Endothelial cell of umbilical vein (primary cell): Measurements from ENCODE around the gene RAB3GAP2. TPM values are rescaled to one million over a fixed set of nuclear protein-coding genes. Genes with fewer than 3 reads are reported as not detected.

Source experiments
- BruUV-seq: library from RNA; stranded (reverse); fragments of 400-500 nt; replicated peaks from 2 replicates; lab custom pipeline; 2021; lab: Mats Ljungman, UMichigan
- CTCF ChIA-PET: fragments of 300-600, 350-600 bp; sonication (Branson Sonifier 250); formaldehyde crosslinking; loops from one replicate; lab custom pipeline; 2021; ENCODE audit warnings: antibody characterized with exemption, inconsistent platforms; lab: Charles Lee
- POLR2A ChIA-PET: fragments of 300-600, 350-600 bp; sonication (Branson Sonifier 250); formaldehyde crosslinking; loops from one replicate; lab custom pipeline; 2021; ENCODE audit warnings: antibody characterized with exemption, inconsistent platforms; lab: Charles Lee
- DNase-seq: peaks from one replicate; pipeline ENCODE4 v3.0.0-alpha.2; 2011; ENCODE audit warnings: low read depth, low spot score
- FAIRE-seq: peaks from 2 replicates; lab custom pipeline; 2011; peaks lifted over from hg19 to GRCh38; lab: Jason Lieb, UNC
- H2AFZ ChIP-seq: 2 replicates; pipeline ENCODE4 v1.6.0; 2012; ENCODE audit warnings: low read depth, low read length, control low read depth, inconsistent platforms
- H3K27ac ChIP-seq: 2 replicates; pipeline ENCODE4 v1.5.1; 2011; ENCODE audit warnings: low read depth, mild to moderate bottlenecking, control low read depth, low read length, moderate library complexity; ENCODE audit not compliant: insufficient read depth
- H3K27me3 ChIP-seq, 2 experiments: 2 replicates each; pipeline versions ENCODE4 v1.6.0 to v1.6.1; 2011; ENCODE audit warnings: low read length in 2 of 2, mixed read lengths in 1 of 2; ENCODE audit not compliant: control insufficient read depth in 2 of 2, insufficient read depth in 2 of 2
- H3K36me3 ChIP-seq, 2 experiments: 2 replicates in 1 of 2; 3 replicates in 1 of 2; pipeline ENCODE4 v1.5.1; 2011; ENCODE audit warnings: low read length in 2 of 2, mild to moderate bottlenecking in 1 of 2, moderate library complexity in 1 of 2; ENCODE audit not compliant: control insufficient read depth in 2 of 2, insufficient read depth in 2 of 2; ENCODE audit errors: extremely low read depth in 1 of 2
- H3K4me1 ChIP-seq: 3 replicates; pipeline ENCODE4 v1.5.1; 2011; ENCODE audit warnings: mild to moderate bottlenecking, low read length; ENCODE audit not compliant: control insufficient read depth, insufficient read depth; ENCODE audit errors: extremely low read depth
- H3K4me2 ChIP-seq: 2 replicates; pipeline ENCODE4 v1.6.1; 2011; ENCODE audit warnings: low read length, control low read depth, mixed read lengths; ENCODE audit not compliant: insufficient read depth
- H3K4me3 ChIP-seq, 3 experiments: fragments of 200-600 bp in 1 of 3; sonication (generic), shearing (Covaris generic) in 1 of 3; replicated peaks in 1 of 3; 2 replicates each; pipeline ENCODE4 v1.5.1; 2011 to 2016; ENCODE audit warnings: control low read depth in 3 of 3, low read length in 3 of 3, mild to moderate bottlenecking in 2 of 3, inconsistent platforms in 1 of 3, low read depth in 1 of 3, moderate library complexity in 1 of 3; ENCODE audit not compliant: insufficient read depth in 1 of 3
- H3K79me2 ChIP-seq: 2 replicates; pipeline ENCODE4 v1.6.0; 2012; ENCODE audit warnings: low read length, inconsistent platforms; ENCODE audit not compliant: control insufficient read depth, insufficient read depth
- H3K9ac ChIP-seq: replicated peaks from 2 replicates; pipeline ENCODE3; 2011; ENCODE audit warnings: low read length, control low read depth; ENCODE audit not compliant: insufficient read depth; ENCODE audit errors: extremely low read depth
- H3K9me1 ChIP-seq: replicated peaks from 3 replicates; pipeline ENCODE4 v1.6.0; 2011; ENCODE audit warnings: mild to moderate bottlenecking, low read length; ENCODE audit not compliant: control insufficient read depth, insufficient read depth; ENCODE audit errors: extremely low read depth
- H3K9me3 ChIP-seq: replicated peaks from 2 replicates; pipeline ENCODE4 v1.5.1; 2012; ENCODE audit warnings: low read length, inconsistent platforms; ENCODE audit not compliant: control insufficient read depth, insufficient read depth
- H4K20me1 ChIP-seq: replicated peaks from 2 replicates; pipeline ENCODE3; 2011; ENCODE audit warnings: mild to moderate bottlenecking, low read length; ENCODE audit not compliant: control insufficient read depth, insufficient read depth; ENCODE audit errors: extremely low read depth
- EZH2 ChIP-seq: IDR thresholded peaks from 2 replicates; pipeline ENCODE4 v1.6.1; 2012; ENCODE audit warnings: borderline replicate concordance, low read depth, mild to moderate bottlenecking, moderate library complexity, low read length, inconsistent platforms; ENCODE audit not compliant: severe bottlenecking
- FOS ChIP-seq: IDR thresholded peaks from 2 replicates; pipeline ENCODE4 v1.6.1; 2011; ENCODE audit warnings: mild to moderate bottlenecking, low read length, moderate library complexity, borderline replicate concordance; ENCODE audit not compliant: insufficient read depth
- GATA2 ChIP-seq: IDR thresholded peaks from 2 replicates; pipeline ENCODE4 v1.7.0; 2011; ENCODE audit warnings: low read depth, mild to moderate bottlenecking, moderate library complexity, mixed read lengths, low read length; ENCODE audit not compliant: insufficient read length, insufficient read depth
- JUN ChIP-seq: IDR thresholded peaks from 2 replicates; pipeline ENCODE4 v1.6.1; 2011; ENCODE audit warnings: borderline replicate concordance, low read depth; ENCODE audit not compliant: insufficient read length, insufficient read depth
- MYC ChIP-seq: IDR thresholded peaks from one replicate; pipeline ENCODE4 v1.6.1; 2011; ENCODE audit warnings: mild to moderate bottlenecking, low read depth, low read length
- POLR2A ChIP-seq: IDR thresholded peaks from 2 replicates; pipeline ENCODE4 v1.6.1; 2012; ENCODE audit warnings: low read depth, mild to moderate bottlenecking, control low read depth, low read length
- POLR2AphosphoS5 ChIP-seq: IDR thresholded peaks from 2 replicates; pipeline ENCODE4 v1.6.1; 2012; ENCODE audit warnings: low read depth, mild to moderate bottlenecking, control low read depth, low read length, moderate library complexity; ENCODE audit not compliant: insufficient read depth
- dilution Hi-C: fragments of 300-500 bp; cut with MboI; formaldehyde crosslinking; loops from one replicate; pipeline ENCODE4 v1.15.0; 2019; ENCODE audit warnings: low sequenced_read_pairs; ENCODE audit not compliant: extremely low pct_ligation_motif_present
- intact Hi-C: fragments of 100-400 bp; cut with micrococcal nuclease; formaldehyde crosslinking; loops from one replicate; pipeline ENCODE4 v1.10.0; 2022
- polyA plus RNA-seq, 4 experiments: library from polyadenylated mRNA; depleted of rRNA in 3 of 4; stranded (reverse) in 3 of 4; unstranded in 1 of 4; fragments of >200 nt; gene quantifications; 2 replicates each; pipeline versions ENCODE4 v1.2.1 to v1.2.3, GENCODE V29; 2011 to 2012; ENCODE audit warnings: missing spikeins in 1 of 4
- total RNA-seq: library from RNA; stranded (reverse); gene quantifications from 2 replicates; pipeline ENCODE4 v1.2.3, GENCODE V29; 2021
- TF ChIP-seq, protein P1 (sequence below), 2 donors: IDR thresholded peaks; 1 replicate in 1 of 2; 2 replicates in 1 of 2; pipeline ENCODE4 v1.5.1; 2011; ENCODE audit warnings: low read length in 2 of 2, mild to moderate bottlenecking in 2 of 2, moderate library complexity in 2 of 2, control low read depth in 1 of 2, inconsistent platforms in 1 of 2, low read depth in 1 of 2; ENCODE audit not compliant: insufficient read depth in 1 of 2; ENCODE audit errors: extremely low read depth in 1 of 2
- TF ChIP-seq, protein P2 (sequence below): IDR thresholded peaks from 2 replicates; pipeline ENCODE4 v1.6.1; 2011; ENCODE audit not compliant: insufficient read depth, insufficient read length

Gene RAB3GAP2
- total and polyA plus RNA-seq, 2 donors (not counting 3 experiments of a cell fraction or from before 2014, with no cell fraction given), result 11.1 to 37.4 TPM

DNA sequence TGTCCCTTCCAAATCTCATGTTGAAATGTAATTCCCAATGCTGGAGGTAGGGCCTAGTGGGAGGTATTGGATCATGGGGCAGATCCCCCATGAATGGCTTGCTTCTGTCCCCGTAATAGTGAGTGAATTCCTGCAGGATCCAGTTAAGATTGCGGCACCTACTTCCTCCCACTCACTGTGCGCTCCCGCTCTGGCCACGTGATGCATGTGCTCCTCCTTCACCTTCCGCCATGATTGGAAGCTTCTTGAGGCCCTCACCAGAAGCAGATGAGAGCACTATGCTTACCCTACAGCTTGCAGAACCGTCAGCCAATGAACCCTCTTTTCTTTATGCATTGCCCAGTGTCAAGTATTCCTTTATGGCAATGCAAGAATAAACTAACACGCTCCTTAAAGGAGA lies 14.9 kb upstream of the RAB3GAP2 start:
- Histone ChIP-seq H3K9me1 (no peaks in the 10 kb centered on the region), H3K79me2 (no peaks in the 10 kb centered on the region), H4K20me1 (no peaks in the 10 kb centered on the region), H2AFZ (no peak overlapping the region), H3K4me3 (no peak overlapping the region), H3K27me3 (peaks cover 6 to 10% of the 10 kb centered on the region in 2 experiments), H3K36me3 (no peaks in the 10 kb centered on the region), H3K9ac (no peak overlapping the region), H3K9me3 (no peaks in the 10 kb centered on the region), H3K4me2 (no peak overlapping the region), H3K27ac (no peak overlapping the region), H3K4me1 (no peaks in the 10 kb centered on the region)
- DNase-seq, result no peak
- dilution Hi-C loops (no loop called here), intact Hi-C loops (no loop called here)
- CTCF ChIA-PET, result interaction anchor here (1.0 to 1.7 kb wide), 2 partner anchors 9 to 13 kb away, joined by 3 to 20 read pairs; no protein-coding TSS in a partner anchor
- no peak for FAIRE-seq
- POLR2A ChIA-PET, result no interaction called here
- no TSS peak for BruUV-seq
- TF ChIP-seq, protein P1, sequence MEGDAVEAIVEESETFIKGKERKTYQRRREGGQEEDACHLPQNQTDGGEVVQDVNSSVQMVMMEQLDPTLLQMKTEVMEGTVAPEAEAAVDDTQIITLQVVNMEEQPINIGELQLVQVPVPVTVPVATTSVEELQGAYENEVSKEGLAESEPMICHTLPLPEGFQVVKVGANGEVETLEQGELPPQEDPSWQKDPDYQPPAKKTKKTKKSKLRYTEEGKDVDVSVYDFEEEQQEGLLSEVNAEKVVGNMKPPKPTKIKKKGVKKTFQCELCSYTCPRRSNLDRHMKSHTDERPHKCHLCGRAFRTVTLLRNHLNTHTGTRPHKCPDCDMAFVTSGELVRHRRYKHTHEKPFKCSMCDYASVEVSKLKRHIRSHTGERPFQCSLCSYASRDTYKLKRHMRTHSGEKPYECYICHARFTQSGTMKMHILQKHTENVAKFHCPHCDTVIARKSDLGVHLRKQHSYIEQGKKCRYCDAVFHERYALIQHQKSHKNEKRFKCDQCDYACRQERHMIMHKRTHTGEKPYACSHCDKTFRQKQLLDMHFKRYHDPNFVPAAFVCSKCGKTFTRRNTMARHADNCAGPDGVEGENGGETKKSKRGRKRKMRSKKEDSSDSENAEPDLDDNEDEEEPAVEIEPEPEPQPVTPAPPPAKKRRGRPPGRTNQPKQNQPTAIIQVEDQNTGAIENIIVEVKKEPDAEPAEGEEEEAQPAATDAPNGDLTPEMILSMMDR (IDR thresholded peaks at IDR 0.05; ENCODE audit: extremely low read depth in 1 of 2, insufficient read depth in 1 of 2, low read depth in 1 of 2, low read length in 2 of 2), result no peak
- TF ChIP-seq, protein P2, sequence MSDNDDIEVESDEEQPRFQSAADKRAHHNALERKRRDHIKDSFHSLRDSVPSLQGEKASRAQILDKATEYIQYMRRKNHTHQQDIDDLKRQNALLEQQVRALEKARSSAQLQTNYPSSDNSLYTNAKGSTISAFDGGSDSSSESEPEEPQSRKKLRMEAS, result no peak
- TF ChIP-seq FOS (no peak), POLR2AphosphoS5 (no peak), GATA2 (no peak), EZH2 (no peak), JUN (no peak), POLR2A (no peak), MYC (no peak)
